Measurements from ENCODE around the gene DDA1. TPM values are rescaled to one million over a fixed set of nuclear protein-coding genes. Genes with fewer than 3 reads are reported as not detected.
A peak's percentile ranks its signal among the peaks of the same experiment; 100 is the strongest.

DDA1 gene
- total and polyA plus RNA-seq, 9 of the 15 experiments (the other 6 are each of a cell fraction or from before 2014, with no cell fraction given) = 1.4 to 83.8 (median 33.8) TPM

DNA sequence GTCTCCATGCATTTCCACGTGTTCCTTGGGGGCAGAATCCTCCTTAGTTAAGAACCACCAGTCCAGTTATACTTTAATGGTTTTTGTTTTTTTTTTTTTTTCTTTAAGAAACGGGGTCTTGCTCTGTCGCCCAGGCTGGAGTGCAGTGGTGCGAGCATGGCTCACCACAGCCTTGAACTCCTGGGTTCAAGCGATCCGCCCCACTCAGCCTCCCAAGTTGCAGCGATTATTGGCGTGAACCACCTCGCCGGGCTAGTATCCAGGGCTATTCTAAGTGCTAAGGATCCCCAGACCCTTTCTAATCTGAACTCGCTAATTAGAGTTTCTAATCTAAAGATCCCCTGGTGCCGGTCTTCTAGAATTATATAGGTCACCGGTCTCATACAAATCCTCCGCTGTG lies 15.8 kb upstream of the DDA1 start:
- Histone ChIP-seq H3K27me3 (ENCODE audit: control insufficient read depth in 2 of 2, insufficient read depth in 2 of 2, low read length in 2 of 2) (no peaks in the 10 kb centered on the region), H2AFZ (ENCODE audit: low read depth, low read length) (no peak overlapping the region; the same call in none of the 2 replicates), H4K20me1 (replicated peaks; ENCODE audit: control insufficient read depth, insufficient read depth, low read length) (no peaks in the 10 kb centered on the region), H3K4me2 (ENCODE audit: insufficient read depth, low read length) (peak overlapping the region; percentile 92), H3K4me3 (peak overlapping the region; percentile 62), H3K36me3 (ENCODE audit: control insufficient read depth, insufficient read depth, low read length) (peaks cover 15% of the 10 kb centered on the region; the same call in 2 of the 3 replicates), H3K9me1 (ENCODE audit: control insufficient read depth, insufficient read depth, low read length) (peaks cover 7% of the 10 kb centered on the region), H3K9me3 (replicated peaks; ENCODE audit: control insufficient read depth, insufficient read depth, low read depth, low read length) (peaks cover 3% of the 10 kb centered on the region; the same call in 1 of the 2 replicates), H3K79me2 (ENCODE audit: control insufficient read depth, insufficient read depth, low read length) (peaks cover 12% of the 10 kb centered on the region), H3K9ac (ENCODE audit: insufficient read depth in 1 of 2, low read depth in 2 of 2, low read length in 2 of 2) (peak overlapping the region; percentile 42 to 86), H3K27ac (ENCODE audit: extremely low read depth, low read depth, low read length) (peak overlapping the region; percentile 42), H3K4me1 (replicated peaks in 1 of 2; ENCODE audit: control insufficient read depth in 2 of 2, insufficient read depth in 2 of 2, low read length in 2 of 2) (peaks cover 12 to 38% of the 10 kb centered on the region in 2 experiments; a peak in 4 of 5 replicates)
- DNase-seq (ENCODE audit: extremely low read depth in 1 of 4, low spot score in 3 of 4) (no peak), FAIRE-seq (no peak), ATAC-seq (no peak)
- 13% methylated on average over 13 of the region's 14 CpGs for WGBS (ENCODE audit: insufficient coverage, low coverage, missing lambda C conversion rate)
- ChIA-PET POLR2A (interaction anchor here (0.6 to 1.4 kb wide), 7 partner anchors 9 to 124 kb away, joined by 3 to 7 read pairs (median 4); partner anchors contain the start of genes ABHD8 and MRPL34), CTCF (ENCODE audit: low intra/inter-chr PET ratio) (interaction anchor here (0.6 to 1.4 kb wide), 4 partner anchors 10 to 93 kb away, joined by 3 to 6 read pairs (median 4); partner anchors contain the start of gene ABHD8)
- BruUV-seq (replicated peaks) = no TSS peak
- intact Hi-C loops (cut with micrococcal nuclease) = loop anchor here (1.0 to 5.0 kb wide), 5 partner anchors 12 to 396 kb away; partner anchors contain the start of genes ANO8 and MRPL34
- in situ Hi-C loops (cut with MboI) = loop anchor here (5.0 kb wide), 1 partner anchor 94 kb away; no protein-coding TSS in a partner anchor
- TF ChIP-seq IRF2 (CRISPR knock-in tag; IDR thresholded peaks at IDR 0.05) (no peak), ZNF121 (CRISPR knock-in tag; conservative IDR thresholded peaks at IDR 0.05) (peak; percentile 77)

Data from K562 (cell line).